ENCODE measurements around the gene RAD21L1.
A peak's percentile ranks its signal among the peaks of the same experiment; 100 is the strongest.

The RAD21L1 gene

DNA sequence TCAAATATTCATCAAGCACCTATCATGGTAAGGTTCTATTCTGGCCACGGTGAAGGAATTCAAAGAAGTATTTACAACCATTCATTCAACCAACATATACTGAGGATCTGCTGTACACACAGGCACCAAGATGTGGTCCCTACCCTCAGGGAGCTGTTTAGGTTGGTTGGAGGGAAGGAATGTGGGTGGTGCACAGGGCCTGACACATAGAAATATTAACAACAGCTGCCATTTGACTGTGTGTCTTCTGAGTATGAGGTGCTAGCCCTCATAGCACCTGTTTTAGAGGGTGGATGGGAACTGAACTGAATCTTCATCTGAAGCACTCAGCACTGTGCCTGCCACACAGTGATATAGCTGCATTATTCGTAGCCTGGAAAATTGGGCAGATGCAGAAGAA lies 47.5 kb downstream of the RAD21L1 start:
- DNase-seq (ENCODE audit: low spot score), result no peak

DNA sequence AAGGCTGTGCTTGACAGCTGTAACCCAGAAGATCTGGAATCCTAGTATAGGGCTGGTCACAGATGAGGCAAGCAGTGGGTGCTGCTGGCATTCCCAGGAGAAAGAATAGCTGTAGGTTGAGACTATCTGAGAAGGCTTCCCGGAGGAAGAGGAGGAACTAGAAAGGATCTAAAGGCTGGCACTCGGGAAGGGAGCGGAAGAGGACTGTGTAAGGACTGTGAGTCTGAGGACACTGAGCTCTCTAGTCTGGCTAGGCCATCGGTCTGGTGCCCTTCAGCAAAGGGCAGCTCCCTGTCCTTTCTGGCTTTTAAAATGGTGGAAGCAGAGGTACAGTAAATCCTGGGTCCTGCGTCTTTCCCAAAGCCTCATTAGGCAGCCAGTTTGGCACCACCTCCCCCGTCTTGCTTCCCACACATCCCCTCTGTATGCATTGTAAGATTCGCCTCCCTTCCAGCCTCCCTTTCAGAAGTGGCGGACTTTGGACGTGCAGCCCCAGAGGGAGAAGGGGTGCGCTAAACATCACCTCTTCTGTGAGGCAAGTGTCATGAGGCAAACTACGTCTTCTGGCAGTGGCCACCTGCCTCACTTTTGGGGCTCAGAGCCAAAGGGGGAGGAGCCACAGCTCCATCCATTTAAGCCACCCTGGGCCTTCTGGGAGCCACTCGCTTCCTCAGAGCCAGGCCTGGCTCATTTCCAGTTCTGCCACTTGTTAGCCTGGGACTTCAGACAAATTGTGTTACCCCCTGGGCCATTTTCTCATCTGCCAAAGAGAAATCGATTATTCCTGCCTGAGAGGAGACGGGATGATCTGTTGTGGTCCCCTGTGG lies 48.9 kb downstream of the RAD21L1 start:
- DNase-seq (ENCODE audit: low spot score), result no peak

DNA sequence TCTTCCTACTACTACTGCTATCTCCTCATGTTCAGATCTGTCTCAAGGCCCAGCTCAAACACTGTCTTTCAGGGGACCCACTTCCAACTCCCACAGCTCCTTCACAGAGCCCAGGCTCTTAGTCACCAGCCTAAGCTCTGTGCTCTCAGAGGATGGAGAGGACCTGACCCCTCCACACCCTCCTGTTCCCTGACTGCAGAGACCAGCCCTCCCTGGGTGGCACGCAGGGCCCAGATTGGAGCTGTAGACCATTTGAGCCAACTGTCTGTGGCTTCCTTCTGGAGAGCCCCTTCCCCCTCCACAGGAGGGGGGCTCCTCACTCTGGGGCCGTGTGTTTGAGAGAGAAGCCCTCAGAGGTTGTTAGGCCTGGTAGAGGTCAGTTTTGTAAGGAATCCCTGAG lies 50.1 kb downstream of the RAD21L1 start:
- no peak for DNase-seq (ENCODE audit: low spot score)

DNA sequence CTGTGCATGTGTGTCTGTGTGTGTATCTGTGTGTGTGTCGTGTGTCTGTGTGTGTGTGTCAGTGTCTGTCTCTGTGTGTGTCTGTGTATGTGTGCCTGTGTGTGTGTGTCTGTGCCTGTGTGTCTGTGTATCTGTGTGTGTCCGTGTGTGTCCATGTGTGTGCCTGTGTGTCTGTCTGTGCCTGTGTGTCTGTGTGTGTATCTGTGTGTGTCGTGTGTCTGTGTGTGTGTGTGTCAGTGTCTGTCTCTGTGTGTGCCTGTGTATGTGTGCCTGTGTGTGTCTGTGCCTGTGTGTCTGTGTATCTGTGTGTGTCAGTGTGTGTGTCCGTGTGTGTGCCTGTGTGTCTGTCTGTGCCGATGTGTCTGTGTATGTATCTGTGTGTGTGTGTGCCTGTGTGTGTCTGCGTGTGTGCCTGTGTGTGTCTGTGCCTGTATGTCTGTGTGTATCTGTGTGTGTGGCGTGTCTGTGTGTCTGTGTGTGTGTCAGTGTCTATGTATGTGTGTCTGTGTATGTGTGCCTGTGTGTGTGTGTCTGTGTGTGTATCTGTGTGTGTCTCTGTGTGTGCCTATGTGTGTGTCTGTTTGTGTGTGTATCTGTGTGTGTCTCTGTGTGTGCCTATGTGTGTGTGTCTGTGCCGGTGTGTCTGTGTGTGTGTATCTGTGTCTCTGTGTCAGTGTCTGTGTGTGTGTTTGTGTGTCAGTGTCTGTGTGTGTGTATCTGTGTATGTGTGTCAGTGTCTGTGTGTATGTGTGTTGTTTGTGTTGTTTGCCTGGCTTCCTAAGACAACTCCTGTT lies 51.9 kb downstream of the RAD21L1 start:
- no peak for DNase-seq (ENCODE audit: low spot score)

DNA sequence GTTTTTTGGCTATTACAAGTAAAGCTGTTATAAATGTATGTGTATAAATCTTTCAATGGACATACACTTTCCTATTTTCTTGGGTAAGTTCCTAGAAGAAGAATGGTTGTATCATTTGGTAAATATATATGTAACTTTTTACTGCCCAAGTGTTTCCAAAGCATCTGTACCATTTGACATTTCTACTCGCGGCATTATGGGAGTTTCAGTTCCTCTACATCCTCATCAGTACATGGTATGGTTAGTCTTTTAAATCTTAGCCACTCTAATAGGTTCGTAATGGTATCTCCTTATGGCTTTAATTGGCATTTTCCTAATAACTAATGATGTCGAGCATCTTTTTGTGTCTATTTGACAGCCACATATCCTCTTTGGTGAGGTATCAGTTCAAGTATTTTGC lies 53.1 kb downstream of the RAD21L1 start:
- peak; percentile 26 for DNase-seq (ENCODE audit: low spot score)

DNA sequence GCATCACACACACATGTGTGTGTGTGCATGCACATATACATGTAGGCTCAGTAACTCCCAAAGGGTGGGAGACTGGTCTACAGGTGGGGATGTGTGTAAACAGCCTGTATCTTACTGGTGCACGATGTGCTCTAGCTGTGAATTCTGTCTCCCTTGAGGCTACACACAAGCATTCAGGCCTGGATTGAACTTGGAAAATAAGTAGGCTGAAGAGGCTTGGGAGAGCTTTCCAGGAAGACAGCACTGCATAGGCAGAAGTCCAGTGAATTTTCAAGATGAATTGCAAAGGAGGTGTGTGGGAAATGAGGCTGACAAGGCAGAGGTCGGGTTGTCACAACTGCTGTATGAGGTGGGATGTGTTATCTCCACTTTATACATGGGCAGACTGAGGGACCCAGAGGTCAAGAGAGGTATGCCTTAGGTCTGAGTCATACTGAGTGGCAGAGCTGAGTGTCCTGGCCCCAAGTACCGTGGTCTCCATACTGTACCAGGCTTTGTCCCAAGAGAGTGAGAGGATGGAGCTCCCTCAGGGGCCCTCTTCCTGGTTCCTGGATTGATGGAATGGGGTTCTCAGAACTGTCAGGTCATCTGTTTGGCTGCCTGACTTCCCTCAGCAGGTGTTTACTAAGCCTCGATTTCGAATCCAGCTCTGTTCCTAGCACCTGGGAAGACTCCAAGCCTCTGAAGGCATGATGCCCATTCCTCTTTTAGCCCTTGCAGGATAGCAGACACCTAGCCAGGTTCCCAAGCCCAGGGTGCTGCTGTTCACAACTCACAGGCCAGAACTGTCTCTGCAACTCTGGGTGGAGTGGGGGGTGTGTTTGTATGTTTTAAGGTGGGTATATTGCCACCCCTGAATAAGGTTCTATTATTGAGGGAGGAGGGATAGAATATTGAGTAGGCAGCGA lies 54.6 kb downstream of the RAD21L1 start:
- DNase-seq (ENCODE audit: low spot score), result no peak

DNA sequence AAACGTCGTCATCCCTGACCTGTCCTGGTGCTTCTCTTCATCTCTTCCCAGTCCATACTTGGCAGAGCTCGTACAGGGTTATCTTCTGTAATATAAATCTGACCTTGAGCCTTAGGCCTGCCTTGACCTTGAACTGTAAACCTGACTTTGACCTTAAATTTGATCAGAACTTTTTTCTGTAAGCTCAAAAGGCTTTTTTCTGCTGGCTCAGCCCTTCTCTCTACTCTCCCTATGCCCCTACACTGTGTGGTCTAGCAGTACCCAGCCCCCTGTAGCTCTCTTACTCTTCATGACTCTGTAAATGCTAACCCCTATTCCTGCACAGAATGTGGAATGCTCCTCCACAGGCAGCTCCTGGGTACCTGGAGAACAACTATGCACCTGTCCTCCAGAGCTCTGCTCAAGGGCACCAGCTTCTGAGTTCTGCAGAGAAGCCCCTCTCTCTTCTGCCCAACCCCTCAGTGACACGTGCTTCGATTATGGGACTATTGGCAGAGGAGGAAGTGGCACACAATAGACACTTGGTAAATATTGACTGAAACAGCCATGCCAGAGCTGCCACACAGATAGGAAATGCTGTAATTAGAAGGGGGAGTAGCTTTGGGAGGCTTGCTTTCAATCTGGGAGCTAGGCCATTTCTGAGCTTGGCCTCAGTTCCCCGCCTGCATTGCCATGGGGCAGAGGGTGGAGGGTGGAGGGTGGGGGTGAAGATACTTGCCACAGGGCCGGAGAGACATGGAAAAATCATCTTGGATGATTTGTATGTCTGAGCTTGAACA lies 55.6 kb downstream of the RAD21L1 start:
- DNase-seq (ENCODE audit: low spot score), result no peak

DNA sequence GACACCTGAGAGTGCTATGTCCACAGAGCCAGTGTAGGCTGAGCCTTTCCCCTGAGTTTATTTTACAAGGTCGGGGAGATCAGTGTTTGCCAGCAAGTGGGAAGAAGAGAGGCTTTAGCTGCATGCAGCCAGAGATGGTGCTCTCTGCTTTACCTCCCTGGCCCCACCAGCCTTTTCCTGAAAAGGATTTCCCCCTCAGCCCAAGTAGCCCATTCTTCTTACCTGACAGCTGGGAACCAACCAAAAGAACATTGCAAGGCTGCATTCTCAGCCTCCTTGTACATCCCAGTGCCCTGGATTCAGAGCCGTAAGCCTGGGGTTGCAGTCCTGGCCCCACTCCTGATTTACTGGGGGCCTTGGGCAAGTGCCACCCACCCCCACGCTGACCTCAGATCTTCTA lies 57.1 kb downstream of the RAD21L1 start:
- DNase-seq (ENCODE audit: low spot score), result no peak

DNA sequence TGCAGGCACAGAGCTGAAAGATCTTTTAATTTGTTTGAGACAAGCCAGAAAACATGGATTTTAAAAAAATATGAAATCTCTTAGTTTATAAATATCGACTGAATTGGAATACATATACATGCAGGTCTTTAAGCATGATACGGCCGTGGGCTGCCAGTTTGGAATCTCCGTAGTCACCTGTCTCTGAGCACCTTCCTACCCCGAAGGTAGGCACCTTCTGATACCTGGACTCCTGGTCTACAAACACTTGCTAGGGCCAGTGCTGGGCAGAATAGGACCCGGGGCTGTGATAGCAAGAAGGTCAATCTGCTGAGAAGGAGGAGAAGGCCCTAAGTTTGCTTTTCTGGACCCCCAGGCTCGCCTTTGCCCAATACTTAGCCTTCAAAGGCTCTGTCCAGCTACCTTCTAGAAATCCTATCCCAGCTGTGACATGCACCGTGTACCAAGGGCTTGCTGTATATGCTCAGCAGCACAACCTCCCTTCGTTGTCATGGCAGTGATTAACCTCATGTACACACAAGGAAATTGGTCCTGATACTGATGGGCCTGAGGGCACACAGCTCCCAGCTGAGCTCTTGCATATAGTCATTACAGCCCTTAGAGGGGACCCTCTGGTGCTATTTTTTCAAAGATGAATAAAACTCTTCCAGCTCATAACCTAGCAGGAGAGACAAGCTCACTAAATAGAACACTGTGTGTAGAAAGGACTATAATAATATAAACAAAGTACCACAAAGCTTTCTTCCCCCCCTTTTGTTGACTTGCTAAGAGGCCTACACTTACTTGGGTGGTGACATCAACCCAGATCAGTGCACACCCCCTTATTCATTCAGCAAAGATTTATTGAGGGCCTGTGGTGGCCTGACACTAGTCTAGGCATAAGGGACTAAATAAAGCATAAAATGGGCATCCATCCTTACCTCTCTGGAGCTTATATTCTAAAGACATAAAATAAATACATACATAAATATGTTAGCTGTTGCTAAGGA lies 58.0 kb downstream of the RAD21L1 start:
- no peak for DNase-seq (ENCODE audit: low spot score)

DNA sequence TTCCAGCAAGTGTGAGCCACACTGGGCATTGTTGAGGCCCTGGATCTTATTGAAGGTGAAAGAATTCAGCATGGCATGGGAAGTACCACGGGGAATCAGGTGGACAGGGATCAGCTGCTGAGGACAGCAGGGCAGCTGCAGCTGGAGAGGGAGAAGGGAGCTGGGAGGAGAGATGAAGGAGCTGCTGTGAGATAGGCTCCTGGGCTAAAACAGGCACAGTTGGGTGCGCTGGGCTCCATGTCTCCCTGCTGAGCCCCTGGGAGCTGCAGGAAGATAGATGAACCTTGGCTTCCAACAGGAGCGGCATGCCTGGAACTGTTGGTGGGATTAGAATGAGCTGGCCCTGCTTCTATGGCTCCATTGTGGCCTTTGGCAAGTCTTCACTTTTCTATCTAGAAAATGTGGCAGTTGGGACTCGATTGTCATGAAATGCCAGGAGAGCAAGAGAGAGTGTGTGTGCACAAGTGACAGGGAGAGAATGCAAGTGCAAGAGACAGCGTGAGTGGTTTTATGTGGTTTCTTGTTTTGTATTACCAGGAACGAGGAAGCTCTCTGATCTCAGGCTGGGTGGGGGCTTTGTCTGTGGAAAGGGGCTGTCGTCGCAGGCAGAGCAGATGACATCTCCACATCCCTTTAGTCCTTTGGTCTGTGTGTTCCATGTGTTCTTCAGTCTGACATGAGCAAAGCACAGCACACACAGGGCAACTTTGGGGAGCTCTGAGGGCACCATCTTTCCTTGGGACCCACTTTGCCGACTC lies 60.6 kb downstream of the RAD21L1 start:
- no peak for DNase-seq (ENCODE audit: low spot score)

DNA sequence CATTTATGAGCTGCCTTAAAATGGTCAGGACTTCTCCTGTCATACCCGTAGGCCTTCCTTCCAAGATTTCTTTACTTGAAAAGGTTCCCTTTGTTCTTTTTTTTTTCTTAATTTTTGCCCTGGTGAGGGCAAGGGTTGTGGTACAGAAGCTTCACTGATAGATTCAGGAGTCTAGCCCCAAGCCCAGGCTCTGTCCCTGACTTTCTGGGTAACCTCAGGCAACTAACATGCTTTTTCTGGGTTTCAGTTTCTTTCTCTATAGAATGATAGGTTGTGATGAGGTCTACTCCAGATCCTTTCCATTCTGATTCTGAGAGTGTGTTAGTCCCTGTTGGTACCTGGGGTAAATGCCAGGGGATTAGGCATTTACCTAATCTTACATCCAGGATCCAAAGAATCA lies 61.5 kb downstream of the RAD21L1 start:
- no peak for DNase-seq (ENCODE audit: low spot score)

DNA sequence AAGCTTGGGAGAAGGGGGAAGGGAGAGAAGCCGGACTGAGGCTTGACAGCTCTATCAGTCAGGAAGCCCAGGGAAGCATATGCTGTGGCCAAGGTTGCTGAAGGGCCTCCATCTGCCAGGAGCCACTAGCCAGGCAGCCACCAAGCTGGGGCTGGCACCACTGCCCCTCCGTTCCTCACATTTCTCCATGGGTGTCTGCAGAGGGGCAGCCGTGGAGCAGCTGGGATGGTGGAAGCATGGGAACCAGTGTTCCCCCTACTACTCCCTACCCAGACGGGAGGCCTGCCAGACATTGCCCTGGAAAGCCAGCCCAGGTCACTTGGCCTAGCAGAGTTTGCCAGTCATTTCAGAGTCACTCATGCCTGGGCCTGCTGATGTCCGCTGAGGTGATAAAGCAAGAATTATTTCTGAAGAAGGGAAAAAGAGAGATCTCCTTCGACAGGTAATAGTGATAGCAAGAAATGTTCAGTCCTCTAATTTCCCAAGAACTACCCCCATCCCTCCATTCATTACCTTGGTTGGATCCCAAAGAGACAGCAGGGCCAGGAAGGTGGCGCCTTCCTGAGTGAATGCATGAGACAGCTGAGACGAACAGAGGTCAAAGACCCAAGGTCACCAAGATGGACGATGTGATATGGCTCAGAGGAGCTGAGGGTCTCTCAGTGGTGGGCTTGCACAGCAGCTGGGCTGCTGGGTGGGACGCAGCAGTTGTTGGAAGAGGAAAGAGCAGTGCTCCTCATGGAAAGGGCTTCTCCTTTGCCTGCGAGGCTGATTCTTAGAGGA lies 62.1 kb downstream of the RAD21L1 start:
- DNase-seq (ENCODE audit: low spot score), result no peak

DNA sequence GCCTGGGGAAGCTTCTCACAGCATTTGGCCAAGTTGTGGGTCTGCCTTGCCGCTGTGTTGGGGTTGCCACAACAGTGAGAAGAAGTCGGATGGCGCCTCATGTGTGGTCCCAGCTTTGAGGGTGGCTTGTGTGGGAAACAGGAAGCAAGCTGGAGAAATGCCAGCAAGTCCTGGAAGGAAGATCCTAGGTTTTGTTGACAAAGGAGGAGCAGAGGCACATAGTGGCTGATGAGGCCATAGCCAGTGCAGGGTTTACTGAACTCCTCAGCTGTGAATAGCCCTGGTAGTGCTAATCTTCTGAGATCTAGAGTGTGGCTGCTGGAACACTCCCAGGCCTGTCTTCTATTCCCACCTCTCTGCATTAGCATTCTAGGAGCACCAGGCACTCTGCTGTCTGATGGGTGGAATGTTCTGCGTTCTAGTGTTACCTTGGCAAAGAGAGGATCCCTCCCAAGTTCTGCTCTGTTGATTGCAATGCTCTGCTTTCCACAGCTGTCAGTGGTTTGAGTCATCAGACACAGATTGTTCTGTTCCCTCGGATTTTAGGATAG lies 65.4 kb downstream of the RAD21L1 start:
- DNase-seq (ENCODE audit: low spot score), result no peak

DNA sequence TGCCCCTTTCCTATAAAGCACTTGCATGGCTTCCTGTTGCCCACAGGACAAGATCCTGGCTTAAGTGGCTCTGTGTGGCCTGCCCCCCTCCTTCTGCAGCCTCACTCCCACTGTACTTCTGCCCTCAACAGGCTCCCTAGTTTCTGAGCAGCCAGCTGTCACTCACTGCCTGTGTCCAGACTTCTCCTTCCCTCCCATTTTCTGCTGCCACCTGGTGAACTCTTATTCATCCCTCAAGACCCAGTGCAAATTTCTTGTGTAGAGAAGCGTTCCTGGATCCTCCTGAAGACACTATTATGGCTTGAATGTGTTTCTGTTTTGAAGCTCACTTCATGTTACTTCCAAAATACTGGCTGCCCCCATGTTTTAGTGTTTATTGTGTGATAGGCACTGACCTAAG lies 66.8 kb downstream of the RAD21L1 start:
- no peak for DNase-seq (ENCODE audit: low spot score)

DNA sequence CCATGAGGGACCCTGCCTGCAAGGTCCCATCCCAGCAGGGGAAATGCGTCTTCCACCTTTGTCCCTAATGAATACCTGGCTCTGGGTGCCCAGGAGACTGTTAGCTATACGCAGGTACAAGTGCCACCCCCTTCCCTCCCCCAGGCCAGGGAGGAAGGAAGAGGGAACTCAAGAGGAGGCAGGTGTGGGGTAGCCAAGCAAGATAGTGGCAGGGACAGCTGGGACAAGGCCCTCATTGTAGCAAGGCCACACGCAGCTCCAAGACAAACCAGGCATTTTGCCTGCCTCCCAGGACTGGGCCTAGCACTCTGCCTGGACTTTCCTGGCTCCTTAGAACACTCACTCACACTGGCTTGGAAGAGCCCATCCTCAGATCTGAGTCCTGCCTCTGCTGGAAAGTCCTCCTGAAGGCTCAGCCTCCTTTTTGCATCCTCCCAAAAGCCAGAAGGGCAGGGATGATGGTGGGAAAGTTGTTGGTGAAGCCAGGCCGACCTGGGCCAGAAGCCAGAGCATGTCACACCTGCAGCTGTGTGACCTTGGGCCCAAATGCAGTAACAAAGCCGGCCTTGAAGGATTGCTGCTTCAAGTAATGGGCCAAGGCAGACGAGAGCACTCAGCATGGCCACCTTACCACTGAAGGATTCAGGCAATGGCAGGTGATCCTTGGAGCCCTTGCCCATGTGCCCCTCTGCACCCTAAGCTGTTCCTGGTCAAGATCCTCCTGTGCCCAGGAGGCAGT lies 68.0 kb downstream of the RAD21L1 start:
- DNase-seq (ENCODE audit: low spot score), result no peak

DNA sequence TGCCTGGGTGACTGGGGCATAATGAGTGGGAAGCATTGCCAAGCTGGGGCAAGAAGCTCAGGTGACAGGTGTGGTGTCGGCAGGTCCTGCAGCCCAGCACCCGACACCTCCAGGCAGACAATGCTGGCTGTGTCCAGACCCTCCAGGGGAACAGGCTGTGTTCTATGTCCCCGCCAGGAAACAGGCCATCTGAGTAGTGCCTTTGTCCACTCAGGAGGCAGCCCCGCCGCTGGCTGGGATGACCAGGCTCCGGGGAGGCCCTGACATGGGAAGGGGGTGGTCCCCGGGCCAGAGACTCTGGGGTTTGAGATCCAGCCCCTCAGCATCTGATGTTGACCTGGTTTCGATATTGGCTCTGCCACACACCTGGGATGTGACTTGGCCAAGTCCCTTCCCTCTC lies 68.7 kb downstream of the RAD21L1 start:
- DNase-seq (ENCODE audit: low spot score), result no peak

DNA sequence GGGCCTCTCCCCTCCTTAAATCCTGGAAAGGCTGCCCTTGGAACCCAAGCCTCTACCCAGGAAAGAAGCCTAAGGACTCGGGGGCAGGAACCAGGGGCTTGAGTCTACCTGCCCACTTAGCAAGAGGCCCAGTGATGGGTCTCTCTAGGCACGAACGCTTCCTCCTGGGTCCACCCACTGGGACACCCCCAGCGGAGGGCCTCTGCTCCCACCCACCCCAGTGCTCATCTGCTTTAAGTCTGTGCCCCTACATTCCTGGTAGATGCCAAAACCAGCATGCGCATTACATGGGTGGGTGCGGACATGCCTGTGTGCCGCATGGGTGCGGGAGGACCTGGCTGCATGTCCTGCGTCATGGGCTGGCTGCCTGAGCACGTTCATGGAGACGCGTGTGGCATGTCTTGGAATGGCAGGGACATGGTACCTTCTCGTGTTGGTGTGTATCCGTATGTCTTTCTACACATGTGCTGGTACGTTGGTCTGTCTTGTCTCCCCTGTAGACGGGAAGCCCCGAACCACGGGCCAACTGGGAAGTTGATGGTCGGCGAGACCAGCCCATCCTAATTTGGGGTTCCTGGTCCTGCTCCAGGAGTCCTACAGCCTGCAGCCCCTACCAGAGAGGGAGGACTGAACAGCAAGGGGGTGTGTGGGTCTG lies 69.6 kb downstream of the RAD21L1 start:
- no peak for DNase-seq (ENCODE audit: low spot score)

Measured in NAMALWA (cell line).